ENCODE data around the gene NIT1. TPM values are rescaled to one million over a fixed set of nuclear protein-coding genes. Genes with fewer than 3 reads are reported as not detected.
A peak's percentile ranks its signal among the peaks of the same experiment; 100 is the strongest.

NIT1 gene
- total RNA-seq, 4 donors from 2014 or later: 36.4 to 50.4 (median 47.9) TPM

DNA sequence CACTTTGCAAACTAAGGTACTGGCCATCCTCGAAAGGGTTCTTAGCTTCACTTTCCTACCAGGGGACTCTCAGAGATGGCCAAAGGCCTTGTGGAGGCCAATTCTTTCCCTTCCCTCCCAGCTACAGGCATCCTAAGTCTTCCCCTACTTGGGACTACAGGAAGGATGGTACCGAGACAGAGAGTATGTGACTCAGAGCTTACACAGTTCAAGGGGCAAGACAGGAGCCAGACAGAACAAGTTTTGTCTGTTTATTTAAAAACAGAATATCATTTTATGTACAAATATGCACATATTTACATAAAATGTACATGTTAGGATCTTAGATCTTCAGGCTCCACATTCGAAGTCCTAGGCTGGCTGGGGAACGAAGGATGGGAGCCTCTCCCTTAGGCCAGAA lies 47.1 kb upstream of the NIT1 start:
- Histone ChIP-seq H3K36me3 (no peaks in the 10 kb centered on the region), H3K4me1 (no peaks in the 10 kb centered on the region), H3K4me3 (replicated peaks in 1 of 3) (no peak overlapping the region), H3K9me3 (no peaks in the 10 kb centered on the region), H3K27me3 (no peaks in the 10 kb centered on the region), H3K27ac (no peak overlapping the region)
- WGBS, 2 donors: 90 to 92% methylated on average over 4 of the region's 4 CpGs
- TF ChIP-seq POLR2A (IDR thresholded peaks at IDR 0.05): no peak
- TF ChIP-seq CTCF (IDR thresholded peaks at IDR 0.05): no peak
- DNase-seq: no peak
- intact Hi-C loops (cut with DNase I): no loop called here

DNA sequence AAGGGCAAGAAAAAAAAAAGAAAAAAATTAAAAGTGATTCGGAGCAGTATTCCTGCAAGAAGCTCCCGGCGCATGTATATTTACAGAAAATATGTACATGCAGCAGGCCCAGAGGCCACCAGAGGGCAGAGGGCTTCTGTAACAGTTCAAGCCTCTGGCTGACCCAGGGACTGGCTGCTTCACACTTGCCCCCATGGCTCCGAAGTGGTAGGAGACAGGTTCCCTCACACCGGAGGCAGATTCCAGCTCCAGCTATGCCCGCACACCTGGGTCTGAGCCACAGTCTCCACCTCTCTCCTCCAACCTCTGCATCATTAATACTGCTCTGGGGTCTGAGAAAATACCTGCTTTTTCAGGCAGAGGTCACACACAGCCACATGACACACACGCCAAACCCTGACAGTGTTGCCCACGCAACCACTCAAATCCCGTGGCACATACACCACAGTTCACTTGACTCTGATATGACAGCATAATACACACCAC lies 46.0 kb upstream of the NIT1 start:
- 70 to 75% methylated on average over 9 of the region's 9 CpGs for WGBS, 2 donors
- Histone ChIP-seq H3K27ac (no peak overlapping the region), H3K27me3 (no peaks in the 10 kb centered on the region), H3K4me3 (replicated peaks in 1 of 3) (no peak overlapping the region), H3K36me3 (no peaks in the 10 kb centered on the region), H3K9me3 (no peaks in the 10 kb centered on the region), H3K4me1 (no peaks in the 10 kb centered on the region)
- peak; percentile 27 to 39 for DNase-seq
- intact Hi-C loops (cut with DNase I): no loop called here
- TF ChIP-seq CTCF (IDR thresholded peaks at IDR 0.05) (peak in 3 of 6 experiments; percentile 19 to 33 (median 24)), POLR2A (IDR thresholded peaks at IDR 0.05) (no peak)

DNA sequence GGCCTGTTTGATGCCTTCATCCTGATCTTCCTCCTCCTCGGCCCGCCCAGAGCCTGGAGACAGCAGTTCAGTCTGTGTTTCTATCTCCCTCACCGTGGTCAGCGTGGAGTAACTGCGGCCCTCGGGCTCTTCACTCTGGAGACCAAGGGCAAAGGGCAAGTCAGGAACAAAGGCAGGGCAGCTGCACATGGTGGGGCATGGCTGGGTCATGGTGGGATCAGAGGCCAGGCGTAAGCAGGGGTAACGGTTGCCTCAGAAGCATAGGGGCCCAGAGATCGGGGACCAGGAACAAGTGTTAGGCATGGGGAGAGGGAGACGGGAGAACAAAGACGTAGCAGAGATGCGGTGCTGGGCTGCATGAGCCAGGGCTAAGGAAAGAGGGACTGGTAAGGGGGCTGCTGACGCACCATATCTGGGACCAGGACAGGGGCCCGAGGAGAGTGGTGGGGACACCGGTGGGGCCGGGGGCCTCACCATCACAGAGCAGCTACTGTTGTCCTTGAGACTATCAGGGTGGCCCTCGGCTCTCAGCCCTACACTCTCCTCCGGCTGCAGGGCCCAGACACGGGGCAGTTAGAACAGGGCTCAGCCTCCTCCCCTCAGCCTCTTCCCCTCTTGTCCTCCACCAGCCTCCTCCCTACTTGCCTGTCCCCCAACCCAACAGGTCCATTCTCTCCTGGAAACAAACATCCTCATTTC lies 45.0 kb upstream of the NIT1 start:
- no peak for DNase-seq
- Histone ChIP-seq H3K4me1 (no peaks in the 10 kb centered on the region), H3K4me3 (replicated peaks in 1 of 3) (no peak overlapping the region), H3K36me3 (no peaks in the 10 kb centered on the region), H3K9me3 (no peaks in the 10 kb centered on the region), H3K27me3 (no peaks in the 10 kb centered on the region), H3K27ac (no peak overlapping the region)
- WGBS, 2 donors: 93 to 95% methylated on average over 19 of the region's 19 CpGs
- intact Hi-C loops (cut with DNase I): no loop called here
- no peak for TF ChIP-seq POLR2A (IDR thresholded peaks at IDR 0.05)
- TF ChIP-seq CTCF (IDR thresholded peaks at IDR 0.05): no peak

DNA sequence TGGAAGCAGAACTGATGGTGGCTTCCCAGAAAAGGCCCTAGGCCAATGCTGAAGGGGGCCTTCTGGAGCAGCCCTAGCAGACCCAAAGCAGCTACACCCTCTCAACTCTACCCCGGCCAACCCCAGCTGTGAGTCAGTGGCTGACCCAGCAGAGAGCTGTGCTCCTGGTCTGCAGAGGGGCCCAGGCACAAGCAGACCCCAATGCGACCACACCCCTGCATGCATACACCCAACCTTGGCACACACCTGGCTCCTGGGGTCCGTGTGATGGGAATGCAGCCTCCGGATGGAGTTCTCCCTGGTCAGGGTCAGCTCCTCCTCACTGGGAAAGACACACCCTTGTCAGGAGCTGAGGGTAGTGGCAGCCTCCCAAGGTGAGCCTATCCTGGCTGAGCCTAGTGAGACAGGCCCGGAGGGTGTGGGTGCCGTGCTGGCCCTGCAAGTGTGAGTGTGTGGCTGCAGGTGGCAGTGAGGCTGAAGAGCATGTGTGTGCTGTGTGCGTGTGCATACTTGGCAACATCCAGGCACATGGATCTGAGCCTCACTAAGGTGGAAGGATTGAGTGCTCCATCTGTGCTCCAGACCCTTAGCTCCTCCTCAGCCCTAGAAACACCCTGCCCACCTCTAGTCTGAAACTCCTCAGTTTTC lies 44.3 kb upstream of the NIT1 start:
- Histone ChIP-seq H3K4me3 (replicated peaks in 1 of 3) (no peak overlapping the region), H3K36me3 (no peaks in the 10 kb centered on the region), H3K27me3 (no peaks in the 10 kb centered on the region), H3K27ac (no peak overlapping the region), H3K4me1 (no peaks in the 10 kb centered on the region), H3K9me3 (no peaks in the 10 kb centered on the region)
- DNase-seq: no peak
- 74 to 78% methylated on average over 5 to 7 of the region's 7 CpGs for WGBS, 2 donors
- intact Hi-C loops (cut with DNase I): no loop called here
- TF ChIP-seq CTCF (IDR thresholded peaks at IDR 0.05) (no peak), POLR2A (IDR thresholded peaks at IDR 0.05) (no peak)

All from thyroid gland (tissue), 4 donors.